ENCODE results near the gene KCNC4.

KCNC4 gene

DNA sequence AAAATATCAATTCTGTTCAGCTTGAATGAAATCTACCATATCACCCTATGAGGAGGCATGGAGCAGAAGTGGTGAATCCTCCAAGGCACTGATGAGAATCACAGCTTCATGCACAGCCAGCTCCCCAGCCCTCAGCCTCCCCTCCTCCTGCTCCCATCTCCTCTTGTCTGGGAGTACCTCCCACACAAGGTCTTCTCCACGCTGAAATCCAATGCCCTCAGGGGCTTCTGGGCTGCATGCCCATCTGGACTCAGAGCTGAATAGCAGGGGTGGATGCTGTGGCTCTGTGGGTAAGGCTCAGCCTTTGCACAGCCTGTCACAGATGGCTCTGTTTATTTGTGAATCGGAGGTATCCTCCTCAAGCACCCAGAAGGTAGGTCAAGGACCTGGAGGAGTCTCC, 48.6 kb downstream of the KCNC4 start:
- no peak for DNase-seq

- DNase-seq: no peak
Measured at GRCh38 chr1:110259770-110260169, 49.7 kb downstream of the KCNC4 start.

Data from NCI-H2081 (cell line).